ENCODE measurements around the gene CDYL2. TPM values are rescaled to one million over a fixed set of nuclear protein-coding genes. Genes with fewer than 3 reads are reported as not detected.

CDYL2 gene
- total RNA-seq, 2 donors from 2014 or later, result 9.9 to 12.8 TPM

- Histone ChIP-seq H3K9ac (ENCODE audit: extremely low read depth, low read length, poor library complexity, severe bottlenecking) (no peak overlapping the region), H3K4me3 (ENCODE audit: low read length) (no peak overlapping the region), H3K27me3 (ENCODE audit: control insufficient read depth, insufficient read depth, low read length, poor library complexity, severe bottlenecking) (peaks cover 10% of the 10 kb centered on the region), H3K27ac (ENCODE audit: low read depth, low read length) (no peak overlapping the region), H3K36me3 (ENCODE audit: control insufficient read depth, insufficient read depth, low read length) (no peaks in the 10 kb centered on the region), H3K4me1 (ENCODE audit: control insufficient read depth, insufficient read depth, low read length) (no peaks in the 10 kb centered on the region), H3K9me3 (ENCODE audit: control insufficient read depth, low read length) (peaks cover 9% of the 10 kb centered on the region)
- Mint-ChIP-seq H3K27me3 (ENCODE audit: insufficient read depth) (peaks cover 11% of the 10 kb centered on the region), H3K9me3 (peaks cover 17% of the 10 kb centered on the region), H3K36me3 (ENCODE audit: low read depth) (no peaks in the 10 kb centered on the region), H3K4me1 (no peaks in the 10 kb centered on the region), H3K4me3 (no peak overlapping the region), H3K27ac (no peak overlapping the region)
- TF ChIP-seq CTCF (conservative IDR thresholded peaks at IDR 0.05), result no peak
- DNase-seq, result no peak
- 89 to 90% methylated on average over 5 to 6 of the region's 8 CpGs for WGBS, 2 experiments (ENCODE audit: insufficient coverage in 1 of 2, insufficient read length in 1 of 2)
Observed at GRCh38 chr16:80846275-80846674, 41.9 kb upstream of the CDYL2 start.

- TF ChIP-seq CTCF (conservative IDR thresholded peaks at IDR 0.05), result no peak
- no peak overlapping the region for H3K27ac ChIP-seq (ENCODE audit: low read depth, low read length)
- H3K36me3 ChIP-seq (ENCODE audit: control insufficient read depth, insufficient read depth, low read length), result no peaks in the 10 kb centered on the region
- Mint-ChIP-seq H3K9me3 (peaks cover 17% of the 10 kb centered on the region), H3K4me1 (no peaks in the 10 kb centered on the region), H3K4me3 (no peak overlapping the region), H3K27ac (no peak overlapping the region), H3K36me3 (ENCODE audit: low read depth) (no peaks in the 10 kb centered on the region), H3K27me3 (ENCODE audit: insufficient read depth) (peaks cover 11% of the 10 kb centered on the region)
- H3K9me3 ChIP-seq (ENCODE audit: control insufficient read depth, low read length), result peaks cover 13% of the 10 kb centered on the region
- no peak overlapping the region for H3K9ac ChIP-seq (ENCODE audit: extremely low read depth, low read length, poor library complexity, severe bottlenecking)
- 92% methylated on average over 1 of the region's 1 CpG; no CpG with 5 or more reads in 1 of the 2 experiments for WGBS, 2 experiments (ENCODE audit: insufficient coverage in 1 of 2, insufficient read length in 1 of 2)
- no peak for DNase-seq
- H3K27me3 ChIP-seq (ENCODE audit: control insufficient read depth, insufficient read depth, low read length, poor library complexity, severe bottlenecking), result peaks cover 12% of the 10 kb centered on the region
- no peaks in the 10 kb centered on the region for H3K4me1 ChIP-seq (ENCODE audit: control insufficient read depth, insufficient read depth, low read length)
- H3K4me3 ChIP-seq (ENCODE audit: low read length), result no peak overlapping the region
Observed at GRCh38 chr16:80844395-80844794, 40.0 kb upstream of the CDYL2 start.

GRCh38 chr16:80841231-80841630 is 36.8 kb upstream of the CDYL2 start:
- Mint-ChIP-seq H3K9me3 (peaks cover 18% of the 10 kb centered on the region), H3K27ac (no peak overlapping the region), H3K27me3 (ENCODE audit: insufficient read depth) (peaks cover 11% of the 10 kb centered on the region), H3K4me1 (no peaks in the 10 kb centered on the region), H3K4me3 (no peak overlapping the region), H3K36me3 (ENCODE audit: low read depth) (no peaks in the 10 kb centered on the region)
- Histone ChIP-seq H3K4me3 (ENCODE audit: low read length) (no peak overlapping the region), H3K9ac (ENCODE audit: extremely low read depth, low read length, poor library complexity, severe bottlenecking) (no peak overlapping the region), H3K36me3 (ENCODE audit: control insufficient read depth, insufficient read depth, low read length) (no peaks in the 10 kb centered on the region), H3K27ac (ENCODE audit: low read depth, low read length) (no peak overlapping the region), H3K9me3 (ENCODE audit: control insufficient read depth, low read length) (peaks cover 13% of the 10 kb centered on the region), H3K27me3 (ENCODE audit: control insufficient read depth, insufficient read depth, low read length, poor library complexity, severe bottlenecking) (peaks cover 12% of the 10 kb centered on the region), H3K4me1 (ENCODE audit: control insufficient read depth, insufficient read depth, low read length) (no peaks in the 10 kb centered on the region)
- no peak for TF ChIP-seq CTCF (conservative IDR thresholded peaks at IDR 0.05)
- DNase-seq, result no peak

All from endodermal cell (in vitro differentiated cells).